H1 (cell line): ENCODE data around the gene MYH6. TPM values are rescaled to one million over a fixed set of nuclear protein-coding genes. Genes with fewer than 3 reads are reported as not detected.

Experiments
- CHD7 ChIP-seq: fragments of 300-600 bp; sonication (generic); IDR thresholded peaks from 2 replicates; pipeline ENCODE4 v1.7.1; 2012; ENCODE audit warnings: low read length, moderate library complexity, mild to moderate bottlenecking, inconsistent platforms; ENCODE audit not compliant: insufficient replicate concordance
- polyA plus RNA-seq, 7 experiments: library from polyadenylated mRNA; depleted of rRNA in 3 of 7; stranded (reverse) in 5 of 7; unstranded in 2 of 7; fragments of >200 nt in 5 of 7; fragments of 200-250 nt in 2 of 7; gene quantifications; 1 replicate in 5 of 7; 2 replicates in 1 of 7; 4 replicates in 1 of 7; pipeline versions ENCODE4 v1.2.1 to v1.2.3, GENCODE V29; 2011 to 2013; ENCODE audit warnings: missing spikeins in 2 of 7, mixed read lengths in 2 of 7
- total RNA-seq: library from RNA; stranded (reverse); fragmentation: NEBNext Ultra II Directional; extraction: Animal tissue kit (Norgen Biotek cat#: 25700); gene quantifications from 2 replicates; pipeline ENCODE4 v1.2.1, GENCODE V29; 2021

The MYH6 gene
- total and polyA plus RNA-seq, 2 of the 8 experiments (the other 6 are each of a cell fraction or from before 2014, with no cell fraction given) = 0.03 TPM; not detected in 1

GRCh38 chr14:23335623-23336022, 72.5 kb downstream of the MYH6 start (continued):
- no peak for TF ChIP-seq CHD7
